Calu3 (cell line): Measurements from ENCODE around the gene TMEM217. TPM values are rescaled to one million over a fixed set of nuclear protein-coding genes. Genes with fewer than 3 reads are reported as not detected.
"Not testable (repeated sequence)": the region's sequence is repeated elsewhere in the genome, so short reads cannot be mapped to it uniquely, and the experiment has no call there.

Experiments
- BruUV-seq: library from RNA; stranded (reverse); fragments of 400-500 nt; replicated peaks from 2 replicates; lab custom pipeline; 2021; lab: Mats Ljungman, UMichigan
- CTCF ChIA-PET: fragments of 300-600 bp; sonication (Branson Sonifier 250); formaldehyde crosslinking; loops from one replicate; lab custom pipeline; 2022; ENCODE audit warnings: antibody characterized with exemption; lab: Charles Lee
- DNase-seq: peaks from one replicate; pipeline ENCODE4 v3.0.0; 2022
- H3K27ac Mint-ChIP-seq: one replicate; pipeline ENCODE4 v1.8.0; 2022; ENCODE audit warnings: mixed read lengths; ENCODE audit not compliant: unreplicated experiment
- H3K27me3 Mint-ChIP-seq: one replicate; pipeline ENCODE4 v1.8.0; 2022; ENCODE audit warnings: mixed read lengths; ENCODE audit not compliant: unreplicated experiment
- H3K36me3 Mint-ChIP-seq: one replicate; pipeline ENCODE4 v1.8.0; 2022; ENCODE audit warnings: mild to moderate bottlenecking, moderate library complexity, mixed read lengths; ENCODE audit not compliant: insufficient read depth, unreplicated experiment
- H3K4me1 Mint-ChIP-seq: one replicate; pipeline ENCODE4 v1.8.0; 2022; ENCODE audit warnings: mild to moderate bottlenecking, low read depth, mixed read lengths; ENCODE audit not compliant: unreplicated experiment
- H3K4me3 Mint-ChIP-seq: one replicate; pipeline ENCODE4 v1.8.0; 2022; ENCODE audit warnings: mild to moderate bottlenecking, low read depth, moderate library complexity, mixed read lengths; ENCODE audit not compliant: unreplicated experiment
- H3K9me3 Mint-ChIP-seq: one replicate; pipeline ENCODE4 v1.8.0; 2022; ENCODE audit warnings: low read depth, mixed read lengths; ENCODE audit not compliant: unreplicated experiment
- CTCF ChIP-seq: fragments of 200-600 bp; IDR thresholded peaks from one replicate; pipeline ENCODE4 v1.8.0; 2022; ENCODE audit warnings: antibody characterized with exemption; ENCODE audit not compliant: unreplicated experiment
- intact Hi-C: fragments of 100-400 bp; cut with micrococcal nuclease; formaldehyde crosslinking; loops from one replicate; pipeline ENCODE4 v1.10.0; 2022; ENCODE audit not compliant: unreplicated experiment
- total RNA-seq: library from RNA; stranded (reverse); gene quantifications from 2 replicates; pipeline ENCODE4 v1.2.3, GENCODE V29; 2022

TMEM217 gene
- total RNA-seq, 1 experiment from 2014 or later, result 0.99 TPM

GRCh38 chr6:37182736-37183590 is 75.0 kb downstream of the TMEM217 start:
- Mint-ChIP-seq H3K27me3 (peaks cover 19% of the 10 kb centered on the region), H3K27ac (no peak overlapping the region), H3K36me3 (no peaks in the 10 kb centered on the region), H3K9me3 (peaks cover 2% of the 10 kb centered on the region), H3K4me1 (no peaks in the 10 kb centered on the region), H3K4me3 (no peak overlapping the region)
- intact Hi-C loops, result no loop called here
- no TSS peak for BruUV-seq
- CTCF ChIA-PET, result interaction anchor here (0.7 kb wide), 1 partner anchor 9 kb away, joined by 3 read pairs; no protein-coding TSS in a partner anchor
- no peak for TF ChIP-seq CTCF
- no peak for DNase-seq

GRCh38 chr6:37180610-37181009 is 77.3 kb downstream of the TMEM217 start:
- H3K4me1 Mint-ChIP-seq, BruUV-seq, DNase-seq, H3K27ac Mint-ChIP-seq, H3K36me3 Mint-ChIP-seq, H3K27me3 Mint-ChIP-seq, H3K9me3 Mint-ChIP-seq, H3K4me3 Mint-ChIP-seq, intact Hi-C loops: not testable (repeated sequence)
- CTCF ChIA-PET, result interaction anchor here (0.7 to 1.0 kb wide), 3 partner anchors 22 to 159 kb away, joined by 3 to 4 read pairs (median 3); no protein-coding TSS in a partner anchor

GRCh38 chr6:37180075-37180474 is 77.9 kb downstream of the TMEM217 start:
- H3K4me3 Mint-ChIP-seq, result no peak overlapping the region
- peaks cover 14% of the 10 kb centered on the region for H3K36me3 Mint-ChIP-seq
- no peak overlapping the region for H3K27ac Mint-ChIP-seq
- TF ChIP-seq CTCF, result no peak
- DNase-seq, result no peak
- H3K9me3 Mint-ChIP-seq, result no peaks in the 10 kb centered on the region
- H3K27me3 Mint-ChIP-seq, result no peaks in the 10 kb centered on the region
- BruUV-seq, result no TSS peak
- peaks cover 2% of the 10 kb centered on the region for H3K4me1 Mint-ChIP-seq
- intact Hi-C loops, result no loop called here
- CTCF ChIA-PET, result interaction anchor here (0.7 to 1.0 kb wide), 4 partner anchors 22 to 162 kb away, joined by 3 to 4 read pairs (median 3); no protein-coding TSS in a partner anchor

GRCh38 chr6:37177935-37178517 is 79.9 kb downstream of the TMEM217 start:
- DNase-seq, result no peak
- H3K9me3 Mint-ChIP-seq, result no peaks in the 10 kb centered on the region
- peaks cover 35% of the 10 kb centered on the region for H3K36me3 Mint-ChIP-seq
- H3K27ac Mint-ChIP-seq, result no peak overlapping the region
- TF ChIP-seq CTCF, result no peak
- no peaks in the 10 kb centered on the region for H3K27me3 Mint-ChIP-seq
- peaks cover 11% of the 10 kb centered on the region for H3K4me1 Mint-ChIP-seq
- intact Hi-C loops, result loop anchor here (10.0 kb wide), 1 partner anchor 263 kb away; no protein-coding TSS in a partner anchor
- H3K4me3 Mint-ChIP-seq, result no peak overlapping the region
- CTCF ChIA-PET, result interaction anchor here (1.6 kb wide), 1 partner anchor 32 kb away, joined by 5 read pairs; no protein-coding TSS in a partner anchor
- BruUV-seq, result no TSS peak
